Coronary artery (tissue), 2 donors: ENCODE data around the gene MYOT.

Experiments used
- DNase-seq: peaks from one replicate; pipeline ENCODE4 v3.0.0-alpha.2; 2017; ENCODE audit warnings: low spot score
- H3K27ac ChIP-seq, 2 donors: fragments of 200-600 bp; sonication (generic); one replicate each; pipeline ENCODE4 v1.5.1; 2016 to 2019
- H3K4me3 ChIP-seq: fragments of 200-600 bp; sonication (generic); 2 replicates; pipeline ENCODE4 v1.5.1; 2016; ENCODE audit warnings: mild to moderate bottlenecking, moderate library complexity
- TF ChIP-seq, protein P1 (sequence below): fragments of 200-600 bp; sonication (generic); IDR thresholded peaks from one replicate; pipeline ENCODE4 v1.5.1; 2019; ENCODE audit warnings: antibody characterized with exemption

MYOT gene

DNA sequence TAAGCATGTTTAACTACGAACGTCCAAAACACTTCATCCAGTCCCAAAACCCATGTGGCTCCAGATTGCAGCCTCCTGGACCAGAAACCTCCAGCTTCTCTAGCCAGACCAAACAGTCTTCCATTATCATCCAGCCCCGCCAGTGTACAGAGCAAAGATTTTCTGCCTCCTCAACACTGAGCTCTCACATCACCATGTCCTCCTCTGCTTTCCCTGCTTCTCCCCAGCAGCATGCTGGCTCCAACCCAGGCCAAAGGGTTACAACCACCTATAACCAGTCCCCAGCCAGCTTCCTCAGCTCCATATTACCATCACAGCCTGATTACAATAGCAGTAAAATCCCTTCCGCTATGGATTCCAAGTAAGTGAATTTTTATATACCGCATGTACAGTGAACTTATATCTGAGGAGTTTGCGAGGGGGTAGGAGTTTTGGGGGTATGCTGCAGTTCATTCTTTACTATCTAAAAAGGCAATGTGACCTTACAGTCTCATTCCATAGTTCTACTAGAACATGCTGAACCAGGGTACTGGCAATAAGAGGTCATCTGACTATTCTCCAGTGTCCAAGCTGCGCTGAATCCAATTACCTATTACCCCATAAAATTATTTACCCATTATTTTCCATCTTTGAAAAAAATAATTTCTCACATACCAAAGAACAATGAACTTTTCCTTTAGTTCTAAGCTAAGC is 3.1 kb downstream of the MYOT start:
- TF ChIP-seq, protein P1, sequence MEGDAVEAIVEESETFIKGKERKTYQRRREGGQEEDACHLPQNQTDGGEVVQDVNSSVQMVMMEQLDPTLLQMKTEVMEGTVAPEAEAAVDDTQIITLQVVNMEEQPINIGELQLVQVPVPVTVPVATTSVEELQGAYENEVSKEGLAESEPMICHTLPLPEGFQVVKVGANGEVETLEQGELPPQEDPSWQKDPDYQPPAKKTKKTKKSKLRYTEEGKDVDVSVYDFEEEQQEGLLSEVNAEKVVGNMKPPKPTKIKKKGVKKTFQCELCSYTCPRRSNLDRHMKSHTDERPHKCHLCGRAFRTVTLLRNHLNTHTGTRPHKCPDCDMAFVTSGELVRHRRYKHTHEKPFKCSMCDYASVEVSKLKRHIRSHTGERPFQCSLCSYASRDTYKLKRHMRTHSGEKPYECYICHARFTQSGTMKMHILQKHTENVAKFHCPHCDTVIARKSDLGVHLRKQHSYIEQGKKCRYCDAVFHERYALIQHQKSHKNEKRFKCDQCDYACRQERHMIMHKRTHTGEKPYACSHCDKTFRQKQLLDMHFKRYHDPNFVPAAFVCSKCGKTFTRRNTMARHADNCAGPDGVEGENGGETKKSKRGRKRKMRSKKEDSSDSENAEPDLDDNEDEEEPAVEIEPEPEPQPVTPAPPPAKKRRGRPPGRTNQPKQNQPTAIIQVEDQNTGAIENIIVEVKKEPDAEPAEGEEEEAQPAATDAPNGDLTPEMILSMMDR = no peak

DNA sequence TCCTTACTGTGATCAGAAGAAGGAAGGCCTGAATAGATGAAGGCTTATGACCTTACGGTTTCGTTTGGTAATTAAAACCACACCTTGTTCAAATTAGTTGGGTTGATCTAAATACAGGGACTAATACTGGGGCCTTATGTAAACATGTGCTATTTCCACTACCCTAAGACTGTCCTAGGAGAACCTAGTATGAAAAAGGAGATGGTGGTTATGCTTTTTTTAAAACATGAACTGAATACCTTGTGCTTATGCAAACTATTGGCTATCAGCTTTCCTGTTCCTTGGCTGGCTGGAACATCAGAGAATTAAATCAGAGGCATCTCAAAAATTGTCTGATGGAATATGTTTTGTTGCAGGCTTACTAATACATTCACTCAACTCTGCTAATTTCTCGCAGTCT is 3.9 kb downstream of the MYOT start:
- DNase-seq = no peak
- TF ChIP-seq, protein P1 = no peak
- no peak overlapping the region for H3K27ac ChIP-seq
- no peak overlapping the region for H3K4me3 ChIP-seq

More for the DNA sequence above, 3.1 kb downstream of the MYOT start:
- DNase-seq = no peak
- H3K27ac ChIP-seq = no peak overlapping the region
- no peak overlapping the region for H3K4me3 ChIP-seq

DNA sequence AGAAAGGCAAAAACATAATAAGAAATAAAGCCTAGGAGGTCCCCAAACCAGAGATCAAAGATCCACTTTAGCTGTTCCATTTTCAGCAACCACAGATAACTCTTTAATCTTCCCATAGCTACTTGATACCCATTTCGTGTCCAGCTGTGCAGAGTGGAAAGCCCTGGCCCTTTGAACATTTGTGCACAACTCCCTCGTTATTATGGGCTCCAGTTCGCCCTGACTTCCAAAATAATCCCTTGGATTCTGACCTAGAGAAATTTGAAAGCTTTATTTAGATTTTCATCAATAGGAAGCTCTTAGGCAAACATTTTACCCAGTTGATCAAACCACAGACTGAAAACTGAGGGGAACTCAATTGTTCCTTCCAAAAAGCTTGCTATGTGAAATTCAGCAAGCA is 4.8 kb downstream of the MYOT start:
- TF ChIP-seq, protein P1 = no peak

DNA sequence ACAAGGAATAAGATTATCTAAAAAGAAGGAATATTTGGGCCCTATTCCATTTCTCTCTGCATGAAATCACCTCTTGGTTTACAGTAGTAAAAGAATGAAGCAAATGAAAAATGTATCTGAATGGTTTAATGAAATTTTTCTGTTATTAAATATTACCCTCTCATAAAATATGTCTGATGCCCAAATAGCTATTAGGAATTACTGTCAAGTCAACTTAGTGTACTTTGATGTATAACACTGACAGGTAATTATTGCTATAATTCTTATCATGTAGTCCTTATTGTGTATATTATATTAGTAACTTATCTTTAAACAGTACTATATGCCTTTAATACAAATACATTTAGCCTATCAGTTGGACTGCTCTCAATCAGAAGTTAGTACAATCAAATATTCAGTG is 8.4 kb downstream of the MYOT start:
- TF ChIP-seq, protein P1 = no peak
- DNase-seq = no peak
- no peak overlapping the region for H3K27ac ChIP-seq
- no peak overlapping the region for H3K4me3 ChIP-seq

More for the DNA sequence above, 4.8 kb downstream of the MYOT start:
- Histone ChIP-seq H3K4me3 (no peak overlapping the region), H3K27ac (no peak overlapping the region)
- DNase-seq = no peak

DNA sequence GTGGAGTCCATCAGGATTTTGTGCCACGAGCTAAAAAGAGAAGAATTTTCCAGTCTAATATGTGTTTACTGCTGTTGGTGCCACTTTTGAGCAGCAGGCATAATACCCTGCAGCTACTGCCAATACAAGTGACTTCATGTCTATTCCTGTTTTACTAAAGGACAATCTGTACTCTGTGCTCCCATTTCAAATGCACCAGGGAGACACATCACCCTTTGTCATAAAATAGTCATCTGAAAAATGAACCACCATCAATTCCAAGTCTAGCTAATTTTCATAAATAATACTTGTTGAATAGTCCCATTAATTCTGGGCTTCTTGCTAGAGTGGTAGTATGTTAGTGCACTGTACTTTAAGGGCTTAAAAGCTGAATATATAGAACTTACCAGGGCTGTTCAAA is 12.7 kb downstream of the MYOT start:
- TF ChIP-seq, protein P1 = no peak
- Histone ChIP-seq H3K27ac (peak overlapping the region; percentile 62 to 72), H3K4me3 (no peak overlapping the region)
- no peak for DNase-seq

DNA sequence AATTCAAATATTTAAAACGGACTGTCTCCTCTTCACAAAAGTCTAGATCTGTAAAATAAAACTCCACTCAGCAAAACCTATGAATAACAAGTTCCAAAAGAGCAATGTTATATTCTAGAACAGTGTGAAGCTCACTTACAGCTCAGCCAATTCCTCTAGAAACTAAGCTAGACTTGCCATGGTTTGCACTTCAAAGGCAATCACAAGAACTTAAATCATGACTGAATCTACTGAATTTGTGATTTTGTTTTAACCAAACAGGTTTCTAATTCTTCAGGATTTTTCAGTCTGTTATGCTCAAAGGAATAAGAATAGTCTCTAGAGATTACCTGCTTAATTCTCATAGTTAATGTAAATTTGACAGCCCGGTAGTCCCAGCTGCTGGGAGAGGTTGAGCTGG is 20.2 kb downstream of the MYOT start:
- DNase-seq = no peak
- Histone ChIP-seq H3K27ac (peak overlapping the region in 1 of 2 donors; percentile 24), H3K4me3 (no peak overlapping the region)
- TF ChIP-seq, protein P1 = no peak

DNA sequence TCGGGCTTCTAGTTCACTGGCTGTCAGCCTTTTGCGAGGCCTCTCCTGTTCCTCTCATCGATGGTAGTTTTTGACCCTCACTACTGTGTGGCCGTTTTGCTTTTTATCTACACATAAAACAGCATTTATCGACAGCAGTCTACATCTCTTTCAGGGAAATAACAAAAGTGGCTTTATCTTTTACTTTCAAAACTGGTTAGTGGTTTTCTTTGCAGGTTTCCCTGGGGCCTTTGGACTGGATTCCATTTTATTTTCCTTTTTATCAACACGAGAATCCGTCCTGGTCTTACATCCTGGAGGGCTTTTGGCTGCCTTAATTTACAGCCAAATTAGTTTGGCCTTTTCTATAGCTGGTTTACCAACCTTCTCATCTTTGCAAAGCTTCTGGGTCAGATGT is 20.8 kb downstream of the MYOT start:
- TF ChIP-seq, protein P1 = no peak
- H3K27ac ChIP-seq = peak overlapping the region; percentile 84 to 92
- peak overlapping the region; percentile 74 for H3K4me3 ChIP-seq
- no peak for DNase-seq
